Astrocyte (in vitro differentiated cells and primary cell): ENCODE data around the gene IL10RA. TPM values are rescaled to one million over a fixed set of nuclear protein-coding genes. Genes with fewer than 3 reads are reported as not detected.

ENCODE experiments used
- DNase-seq: peaks from one replicate; pipeline ENCODE4 v3.0.0-alpha.2; 2010; ENCODE audit warnings: low read depth
- FAIRE-seq: peaks from 2 replicates; lab custom pipeline; 2011; peaks lifted over from hg19 to GRCh38; lab: Jason Lieb, UNC
- H2AFZ ChIP-seq: 2 replicates; pipeline ENCODE4 v1.6.0; 2012; ENCODE audit warnings: low read depth, low read length, inconsistent platforms
- H3K27ac ChIP-seq: 2 replicates; pipeline ENCODE4 v1.5.1; 2011; ENCODE audit warnings: low read depth, low read length, inconsistent platforms
- H3K27me3 ChIP-seq: 2 replicates; pipeline ENCODE4 v1.6.0; 2011; ENCODE audit warnings: low read length, inconsistent platforms; ENCODE audit not compliant: insufficient read depth
- H3K36me3 ChIP-seq: 2 replicates; pipeline ENCODE4 v1.5.1; 2011; ENCODE audit warnings: low read length, inconsistent platforms; ENCODE audit not compliant: insufficient read depth
- H3K4me1 ChIP-seq: 2 replicates; pipeline ENCODE4 v1.5.1; 2011; ENCODE audit warnings: low read length, inconsistent platforms; ENCODE audit not compliant: insufficient read depth
- H3K4me2 ChIP-seq: 2 replicates; pipeline ENCODE4 v1.6.0; 2012; ENCODE audit warnings: low read length, inconsistent platforms
- H3K4me3 ChIP-seq: 2 replicates; pipeline ENCODE4 v1.5.1; 2011; ENCODE audit warnings: low read depth, mild to moderate bottlenecking, low read length, inconsistent platforms; ENCODE audit not compliant: insufficient read depth
- H3K79me2 ChIP-seq: 2 replicates; pipeline ENCODE4 v1.6.0; 2012; ENCODE audit warnings: mild to moderate bottlenecking, low read length, inconsistent platforms; ENCODE audit not compliant: insufficient read depth
- H3K9ac ChIP-seq: 2 replicates; pipeline ENCODE4 v1.6.0; 2012; ENCODE audit warnings: mild to moderate bottlenecking, low read length, inconsistent platforms
- H3K9me3 ChIP-seq: 2 replicates; pipeline ENCODE4 v1.5.1; 2012; ENCODE audit warnings: low read depth, mild to moderate bottlenecking, low read length, inconsistent platforms; ENCODE audit not compliant: insufficient read depth
- H4K20me1 ChIP-seq: 2 replicates; pipeline ENCODE4 v1.6.0; 2012; ENCODE audit warnings: low read length, inconsistent platforms; ENCODE audit not compliant: insufficient read depth
- H3K27ac Mint-ChIP-seq: one replicate; pipeline ENCODE4 v1.8.0; 2021; ENCODE audit warnings: mild to moderate bottlenecking, mixed read lengths; ENCODE audit not compliant: unreplicated experiment
- H3K27me3 Mint-ChIP-seq: one replicate; pipeline ENCODE4 v1.8.0; 2021; ENCODE audit warnings: low read depth, mixed read lengths; ENCODE audit not compliant: unreplicated experiment
- H3K36me3 Mint-ChIP-seq: one replicate; pipeline ENCODE4 v1.8.0; 2021; ENCODE audit warnings: low read depth, mixed read lengths; ENCODE audit not compliant: unreplicated experiment
- H3K4me1 Mint-ChIP-seq: one replicate; pipeline ENCODE4 v1.8.0; 2021; ENCODE audit warnings: low read depth, mixed read lengths; ENCODE audit not compliant: unreplicated experiment
- H3K4me3 Mint-ChIP-seq: one replicate; pipeline ENCODE4 v1.8.0; 2021; ENCODE audit warnings: mild to moderate bottlenecking, moderate library complexity, mixed read lengths; ENCODE audit not compliant: unreplicated experiment
- H3K9me3 Mint-ChIP-seq: one replicate; pipeline ENCODE4 v1.8.0; 2021; ENCODE audit warnings: mild to moderate bottlenecking, mixed read lengths; ENCODE audit not compliant: unreplicated experiment
- CTCF ChIP-seq: IDR thresholded peaks from 2 replicates; pipeline ENCODE4 v1.5.1; 2011; ENCODE audit warnings: low read depth, mild to moderate bottlenecking, inconsistent platforms, low read length, moderate library complexity; ENCODE audit not compliant: insufficient read depth
- EZH2 ChIP-seq: IDR thresholded peaks from 2 replicates; pipeline ENCODE4 v1.6.1; 2012; ENCODE audit warnings: mild to moderate bottlenecking, low read length, inconsistent platforms; ENCODE audit not compliant: insufficient read depth
- total RNA-seq: library from RNA; stranded (reverse); gene quantifications from 2 replicates; pipeline ENCODE4 v1.2.1, GENCODE V29; 2021

Gene IL10RA
- total RNA-seq, 1 donor from 2014 or later, result 0.73 TPM

GRCh38 chr11:117953024-117953671, 33.0 kb upstream of the IL10RA start:
- H3K4me3 ChIP-seq, result no peak overlapping the region
- FAIRE-seq (no peak), DNase-seq (no peak)
- H2AFZ ChIP-seq, result no peak overlapping the region
- no peak overlapping the region for H3K9ac ChIP-seq
- Mint-ChIP-seq H3K27ac (no peak overlapping the region), H3K27me3 (peaks cover 37% of the 10 kb centered on the region), H3K9me3 (peaks cover 6% of the 10 kb centered on the region), H3K36me3 (no peaks in the 10 kb centered on the region), H3K4me3 (no peak overlapping the region), H3K4me1 (peaks cover 3% of the 10 kb centered on the region)
- H3K79me2 ChIP-seq, result no peaks in the 10 kb centered on the region
- H3K27me3 ChIP-seq, result peaks cover 19% of the 10 kb centered on the region
- H4K20me1 ChIP-seq, result no peaks in the 10 kb centered on the region
- no peaks in the 10 kb centered on the region for H3K4me1 ChIP-seq
- TF ChIP-seq CTCF (no peak), EZH2 (no peak)
- no peak overlapping the region for H3K27ac ChIP-seq
- no peaks in the 10 kb centered on the region for H3K36me3 ChIP-seq
- no peaks in the 10 kb centered on the region for H3K9me3 ChIP-seq
- no peak overlapping the region for H3K4me2 ChIP-seq

- peaks cover 9% of the 10 kb centered on the region for H3K27me3 Mint-ChIP-seq
- FAIRE-seq, result no peak
- Histone ChIP-seq H3K27me3 (peaks cover 11% of the 10 kb centered on the region), H3K36me3 (no peaks in the 10 kb centered on the region), H4K20me1 (no peaks in the 10 kb centered on the region), H3K9ac (no peak overlapping the region), H3K79me2 (no peaks in the 10 kb centered on the region), H3K27ac (no peak overlapping the region), H3K4me3 (no peak overlapping the region), H3K4me2 (no peak overlapping the region), H3K9me3 (no peaks in the 10 kb centered on the region), H2AFZ (no peak overlapping the region), H3K4me1 (no peaks in the 10 kb centered on the region)
- peaks cover 6% of the 10 kb centered on the region for H3K9me3 Mint-ChIP-seq
- H3K4me3 Mint-ChIP-seq, result no peak overlapping the region
- no peaks in the 10 kb centered on the region for H3K4me1 Mint-ChIP-seq
- DNase-seq, result no peak
- H3K27ac Mint-ChIP-seq, result no peak overlapping the region
- TF ChIP-seq CTCF, result no peak
- no peak for TF ChIP-seq EZH2
- no peaks in the 10 kb centered on the region for H3K36me3 Mint-ChIP-seq
Measured at GRCh38 chr11:117958949-117959348, 27.2 kb upstream of the IL10RA start.

- H3K27ac Mint-ChIP-seq, result no peak overlapping the region
- peaks cover 6% of the 10 kb centered on the region for H3K9me3 Mint-ChIP-seq
- H3K27me3 ChIP-seq, result peaks cover 11% of the 10 kb centered on the region
- H4K20me1 ChIP-seq, result no peaks in the 10 kb centered on the region
- H3K9me3 ChIP-seq, result no peaks in the 10 kb centered on the region
- H3K27me3 Mint-ChIP-seq, result peaks cover 7% of the 10 kb centered on the region
- DNase-seq (no peak), FAIRE-seq (no peak)
- no peaks in the 10 kb centered on the region for H3K4me1 Mint-ChIP-seq
- no peaks in the 10 kb centered on the region for H3K79me2 ChIP-seq
- H3K36me3 ChIP-seq, result no peaks in the 10 kb centered on the region
- no peak overlapping the region for H3K27ac ChIP-seq
- no peak for TF ChIP-seq CTCF
- no peak for TF ChIP-seq EZH2
- H3K4me2 ChIP-seq, result no peak overlapping the region
- H3K4me1 ChIP-seq, result no peaks in the 10 kb centered on the region
- no peak overlapping the region for H3K9ac ChIP-seq
- no peak overlapping the region for H3K4me3 ChIP-seq
- H3K36me3 Mint-ChIP-seq, result no peaks in the 10 kb centered on the region
- no peak overlapping the region for H2AFZ ChIP-seq
- no peak overlapping the region for H3K4me3 Mint-ChIP-seq
Measured at GRCh38 chr11:117959438-117960149, 26.6 kb upstream of the IL10RA start.
